HG03025 (cell line): ENCODE measurements around the gene TCAIM.
"Not testable (repeated sequence)": the region's sequence is repeated elsewhere in the genome, so short reads cannot be mapped to it uniquely, and the experiment has no call there.

Experiments used
- ATAC-seq: cut with Tn5 transposase; IDR thresholded peaks from one replicate; pipeline ENCODE4 v1.9.1; 2021; ENCODE audit warnings: mild to moderate bottlenecking, moderate library complexity; ENCODE audit not compliant: unreplicated experiment, low FRiP score

The TCAIM gene

GRCh38 chr3:44342176-44342790 is 3.7 kb downstream of the TCAIM start:
- no peak for ATAC-seq

DNA sequence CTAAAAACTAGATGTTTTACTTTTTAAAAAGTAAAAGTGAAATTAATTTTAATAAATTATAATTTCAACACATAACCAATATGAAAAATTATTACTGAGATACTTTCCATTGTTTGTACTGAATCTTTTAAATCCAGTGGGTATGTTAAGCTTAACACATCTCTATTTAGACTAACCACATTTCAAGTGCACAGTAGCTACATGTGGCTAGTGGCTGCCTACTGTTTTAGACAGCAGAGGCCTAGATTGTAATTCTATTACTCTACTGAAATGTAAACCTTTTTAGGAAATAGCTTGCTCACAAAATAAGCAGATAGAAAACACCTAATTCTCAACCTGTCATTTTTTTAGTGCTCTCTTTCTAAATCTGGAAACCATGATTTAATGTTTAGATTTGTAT is 4.9 kb downstream of the TCAIM start:
- ATAC-seq, result no peak

GRCh38 chr3:44346590-44346989 is 8.0 kb downstream of the TCAIM start:
- ATAC-seq, result not testable (repeated sequence)

DNA sequence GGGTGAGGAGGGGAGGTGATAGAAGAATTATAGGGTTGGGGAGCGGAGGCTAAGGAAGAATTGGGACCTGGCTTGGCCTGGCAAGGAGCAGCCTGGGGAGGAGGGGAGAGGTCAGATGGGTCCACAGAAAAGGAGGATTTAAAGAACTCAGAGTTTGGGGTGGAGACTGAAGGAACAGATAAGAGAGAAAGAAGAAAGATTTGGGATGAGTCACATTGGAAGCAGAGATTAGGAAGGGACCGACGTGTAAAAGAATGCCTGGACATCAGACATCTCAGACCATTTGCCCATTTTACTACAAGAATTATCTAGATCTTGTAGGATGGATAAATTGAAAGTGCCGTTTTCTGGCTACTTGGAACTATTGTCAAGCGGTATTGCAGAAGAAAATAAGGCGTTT is 10.4 kb downstream of the TCAIM start:
- no peak for ATAC-seq

DNA sequence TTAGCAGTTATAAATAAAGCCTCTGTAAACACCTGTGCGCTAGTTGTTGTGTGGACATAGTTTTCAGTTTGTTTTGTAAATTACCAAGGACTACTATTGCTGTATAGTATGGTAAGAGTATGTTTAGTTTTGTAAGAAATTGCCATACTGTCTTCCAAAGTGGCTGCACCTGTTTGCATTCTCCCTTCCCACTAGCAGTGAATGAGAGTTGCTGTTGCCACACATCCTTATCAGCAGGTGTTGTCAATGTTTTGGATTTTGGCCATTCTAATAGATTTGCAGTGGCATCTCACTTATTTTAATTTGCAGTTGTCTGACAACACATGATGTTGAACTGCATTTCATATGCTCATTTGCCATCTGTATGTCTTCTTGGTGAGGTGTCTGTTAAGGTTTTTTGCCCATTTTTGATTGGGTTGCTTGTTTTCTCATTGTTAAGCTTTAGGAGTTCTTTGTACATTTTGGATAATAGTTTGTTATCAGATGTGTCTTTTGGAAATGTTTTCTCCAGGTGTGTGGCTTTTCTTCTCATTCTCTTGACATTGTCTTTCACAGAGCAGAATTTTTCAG is 14.9 kb downstream of the TCAIM start:
- no peak for ATAC-seq

GRCh38 chr3:44355362-44356033 is 16.9 kb downstream of the TCAIM start:
- ATAC-seq, result no peak

- ATAC-seq, result no peak
Measured at GRCh38 chr3:44359146-44359751, 20.7 kb downstream of the TCAIM start.

- no peak for ATAC-seq
Measured at GRCh38 chr3:44363591-44363990, 25.0 kb downstream of the TCAIM start.

- no peak for ATAC-seq
Measured at GRCh38 chr3:44365952-44366351, 27.4 kb downstream of the TCAIM start.

DNA sequence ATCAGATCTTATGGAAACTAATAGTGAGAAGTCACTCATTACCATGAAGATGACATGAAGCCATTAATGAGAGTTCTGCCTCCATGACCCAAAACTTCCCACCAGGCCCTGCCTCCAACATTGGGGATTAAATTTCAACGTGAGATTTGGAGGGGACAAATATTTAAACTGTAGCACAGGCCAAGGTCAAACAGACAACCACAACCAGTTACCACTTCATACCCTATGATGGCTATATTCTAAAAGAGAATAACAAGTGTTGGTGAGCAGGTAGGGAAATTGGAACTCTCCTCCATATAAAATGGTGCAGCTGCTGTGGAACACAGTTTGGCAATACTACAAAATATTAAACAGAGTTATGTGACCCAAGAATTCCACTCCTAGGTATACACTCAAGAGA is 36.9 kb downstream of the TCAIM start:
- ATAC-seq, result no peak

DNA sequence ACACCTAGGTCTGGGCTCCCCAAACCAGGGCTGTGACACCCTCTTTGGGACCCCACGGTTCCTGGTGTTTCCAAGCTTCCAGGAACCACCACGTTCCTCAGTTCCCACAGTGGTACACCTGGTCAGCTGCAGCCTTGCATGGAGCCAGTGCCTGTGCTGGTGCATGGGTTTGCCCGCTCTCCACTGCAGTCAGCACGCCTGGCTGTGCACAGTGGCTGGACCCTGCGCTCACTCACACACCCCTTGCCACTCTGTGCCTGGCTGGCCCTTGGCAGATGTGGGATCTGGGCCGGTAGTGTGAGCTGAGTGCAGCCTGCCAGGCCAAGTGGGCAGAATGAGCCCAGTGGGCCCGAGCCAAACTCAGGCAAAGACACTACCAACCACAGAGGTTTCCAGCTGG is 48.8 kb downstream of the TCAIM start:
- no peak for ATAC-seq

GRCh38 chr3:44392489-44392888 is 53.9 kb downstream of the TCAIM start:
- ATAC-seq, result no peak

GRCh38 chr3:44395714-44396113 is 57.1 kb downstream of the TCAIM start:
- no peak for ATAC-seq

- ATAC-seq, result no peak
Measured at GRCh38 chr3:44396200-44397171, 57.9 kb downstream of the TCAIM start.

DNA sequence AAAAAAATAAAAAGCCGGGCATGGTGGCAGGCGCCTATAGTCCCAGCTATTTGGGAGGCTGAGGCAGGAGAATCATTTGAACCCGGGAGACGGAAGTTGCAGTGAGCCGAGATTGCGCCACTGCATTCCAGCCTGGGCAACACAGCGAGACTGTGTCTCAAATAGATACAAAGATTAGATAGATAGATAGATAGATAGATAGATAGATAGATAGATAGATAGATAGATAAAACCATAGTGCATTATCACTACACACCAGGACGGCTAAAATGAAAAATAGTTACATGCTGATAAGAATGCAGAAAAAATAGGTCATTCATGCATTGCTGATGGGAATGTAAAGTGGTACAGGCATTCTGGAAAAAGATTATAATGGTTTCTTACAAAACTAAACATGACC is 59.7 kb downstream of the TCAIM start:
- ATAC-seq, result not testable (repeated sequence)

DNA sequence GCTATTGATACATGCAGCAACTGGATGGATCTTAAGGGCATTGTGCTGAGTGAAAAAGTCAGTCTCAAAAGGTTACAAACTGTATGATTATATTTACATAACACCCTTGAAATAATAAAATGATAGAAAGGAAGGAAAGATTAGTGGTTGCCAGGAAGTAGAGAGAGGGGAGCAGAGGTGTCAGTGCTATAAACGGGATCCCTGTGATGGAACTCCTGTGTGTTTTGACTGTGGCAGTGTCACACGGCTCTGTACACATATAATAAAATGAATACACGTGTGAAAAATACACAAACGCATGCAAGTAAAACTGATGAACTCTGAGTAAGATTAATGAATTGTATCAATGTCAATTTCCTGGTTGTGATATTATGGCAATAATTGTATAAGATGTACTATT is 60.3 kb downstream of the TCAIM start:
- ATAC-seq, result no peak

GRCh38 chr3:44400771-44401170 is 62.2 kb downstream of the TCAIM start:
- ATAC-seq, result no peak

GRCh38 chr3:44402548-44402947 is 64.0 kb downstream of the TCAIM start:
- no peak for ATAC-seq

- no peak for ATAC-seq
Measured at GRCh38 chr3:44409640-44410410, 71.3 kb downstream of the TCAIM start.
